Endothelial cell of umbilical vein (primary cell): Measurements from ENCODE around the gene FHIT. TPM values are rescaled to one million over a fixed set of nuclear protein-coding genes. Genes with fewer than 3 reads are reported as not detected.

Source experiments
- BruUV-seq: library from RNA; stranded (reverse); fragments of 400-500 nt; replicated peaks from 2 replicates; lab custom pipeline; 2021; lab: Mats Ljungman, UMichigan
- CTCF ChIA-PET: fragments of 300-600, 350-600 bp; sonication (Branson Sonifier 250); formaldehyde crosslinking; loops from one replicate; lab custom pipeline; 2021; ENCODE audit warnings: antibody characterized with exemption, inconsistent platforms; lab: Charles Lee
- POLR2A ChIA-PET: fragments of 300-600, 350-600 bp; sonication (Branson Sonifier 250); formaldehyde crosslinking; loops from one replicate; lab custom pipeline; 2021; ENCODE audit warnings: antibody characterized with exemption, inconsistent platforms; lab: Charles Lee
- DNase-seq: peaks from one replicate; pipeline ENCODE4 v3.0.0-alpha.2; 2011; ENCODE audit warnings: low read depth, low spot score
- FAIRE-seq: peaks from 2 replicates; lab custom pipeline; 2011; peaks lifted over from hg19 to GRCh38; lab: Jason Lieb, UNC
- H2AFZ ChIP-seq: 2 replicates; pipeline ENCODE4 v1.6.0; 2012; ENCODE audit warnings: low read depth, low read length, control low read depth, inconsistent platforms
- H3K27ac ChIP-seq: 2 replicates; pipeline ENCODE4 v1.5.1; 2011; ENCODE audit warnings: low read depth, mild to moderate bottlenecking, control low read depth, low read length, moderate library complexity; ENCODE audit not compliant: insufficient read depth
- H3K27me3 ChIP-seq, 2 experiments: 2 replicates each; pipeline versions ENCODE4 v1.6.0 to v1.6.1; 2011; ENCODE audit warnings: low read length in 2 of 2, mixed read lengths in 1 of 2; ENCODE audit not compliant: control insufficient read depth in 2 of 2, insufficient read depth in 2 of 2
- H3K36me3 ChIP-seq, 2 experiments: 2 replicates in 1 of 2; 3 replicates in 1 of 2; pipeline ENCODE4 v1.5.1; 2011; ENCODE audit warnings: low read length in 2 of 2, mild to moderate bottlenecking in 1 of 2, moderate library complexity in 1 of 2; ENCODE audit not compliant: control insufficient read depth in 2 of 2, insufficient read depth in 2 of 2; ENCODE audit errors: extremely low read depth in 1 of 2
- H3K4me1 ChIP-seq: 3 replicates; pipeline ENCODE4 v1.5.1; 2011; ENCODE audit warnings: mild to moderate bottlenecking, low read length; ENCODE audit not compliant: control insufficient read depth, insufficient read depth; ENCODE audit errors: extremely low read depth
- H3K4me2 ChIP-seq: 2 replicates; pipeline ENCODE4 v1.6.1; 2011; ENCODE audit warnings: low read length, control low read depth, mixed read lengths; ENCODE audit not compliant: insufficient read depth
- H3K4me3 ChIP-seq, 3 experiments: fragments of 200-600 bp in 1 of 3; sonication (generic), shearing (Covaris generic) in 1 of 3; replicated peaks in 1 of 3; 2 replicates each; pipeline ENCODE4 v1.5.1; 2011 to 2016; ENCODE audit warnings: control low read depth in 3 of 3, low read length in 3 of 3, mild to moderate bottlenecking in 2 of 3, inconsistent platforms in 1 of 3, low read depth in 1 of 3, moderate library complexity in 1 of 3; ENCODE audit not compliant: insufficient read depth in 1 of 3
- H3K79me2 ChIP-seq: 2 replicates; pipeline ENCODE4 v1.6.0; 2012; ENCODE audit warnings: low read length, inconsistent platforms; ENCODE audit not compliant: control insufficient read depth, insufficient read depth
- H3K9ac ChIP-seq: replicated peaks from 2 replicates; pipeline ENCODE3; 2011; ENCODE audit warnings: low read length, control low read depth; ENCODE audit not compliant: insufficient read depth; ENCODE audit errors: extremely low read depth
- H3K9me1 ChIP-seq: replicated peaks from 3 replicates; pipeline ENCODE4 v1.6.0; 2011; ENCODE audit warnings: mild to moderate bottlenecking, low read length; ENCODE audit not compliant: control insufficient read depth, insufficient read depth; ENCODE audit errors: extremely low read depth
- H3K9me3 ChIP-seq: replicated peaks from 2 replicates; pipeline ENCODE4 v1.5.1; 2012; ENCODE audit warnings: low read length, inconsistent platforms; ENCODE audit not compliant: control insufficient read depth, insufficient read depth
- H4K20me1 ChIP-seq: replicated peaks from 2 replicates; pipeline ENCODE3; 2011; ENCODE audit warnings: mild to moderate bottlenecking, low read length; ENCODE audit not compliant: control insufficient read depth, insufficient read depth; ENCODE audit errors: extremely low read depth
- CTCF ChIP-seq, 2 donors: IDR thresholded peaks; 1 replicate in 1 of 2; 2 replicates in 1 of 2; pipeline ENCODE4 v1.5.1; 2011; ENCODE audit warnings: low read length in 2 of 2, mild to moderate bottlenecking in 2 of 2, moderate library complexity in 2 of 2, control low read depth in 1 of 2, inconsistent platforms in 1 of 2, low read depth in 1 of 2; ENCODE audit not compliant: insufficient read depth in 1 of 2; ENCODE audit errors: extremely low read depth in 1 of 2
- EZH2 ChIP-seq: IDR thresholded peaks from 2 replicates; pipeline ENCODE4 v1.6.1; 2012; ENCODE audit warnings: borderline replicate concordance, low read depth, mild to moderate bottlenecking, moderate library complexity, low read length, inconsistent platforms; ENCODE audit not compliant: severe bottlenecking
- FOS ChIP-seq: IDR thresholded peaks from 2 replicates; pipeline ENCODE4 v1.6.1; 2011; ENCODE audit warnings: mild to moderate bottlenecking, low read length, moderate library complexity, borderline replicate concordance; ENCODE audit not compliant: insufficient read depth
- GATA2 ChIP-seq: IDR thresholded peaks from 2 replicates; pipeline ENCODE4 v1.7.0; 2011; ENCODE audit warnings: low read depth, mild to moderate bottlenecking, moderate library complexity, mixed read lengths, low read length; ENCODE audit not compliant: insufficient read length, insufficient read depth
- JUN ChIP-seq: IDR thresholded peaks from 2 replicates; pipeline ENCODE4 v1.6.1; 2011; ENCODE audit warnings: borderline replicate concordance, low read depth; ENCODE audit not compliant: insufficient read length, insufficient read depth
- MAX ChIP-seq: IDR thresholded peaks from 2 replicates; pipeline ENCODE4 v1.6.1; 2011; ENCODE audit not compliant: insufficient read depth, insufficient read length
- MYC ChIP-seq: IDR thresholded peaks from one replicate; pipeline ENCODE4 v1.6.1; 2011; ENCODE audit warnings: mild to moderate bottlenecking, low read depth, low read length
- POLR2A ChIP-seq: IDR thresholded peaks from 2 replicates; pipeline ENCODE4 v1.6.1; 2012; ENCODE audit warnings: low read depth, mild to moderate bottlenecking, control low read depth, low read length
- POLR2AphosphoS5 ChIP-seq: IDR thresholded peaks from 2 replicates; pipeline ENCODE4 v1.6.1; 2012; ENCODE audit warnings: low read depth, mild to moderate bottlenecking, control low read depth, low read length, moderate library complexity; ENCODE audit not compliant: insufficient read depth
- dilution Hi-C: fragments of 300-500 bp; cut with MboI; formaldehyde crosslinking; loops from one replicate; pipeline ENCODE4 v1.15.0; 2019; ENCODE audit warnings: low sequenced_read_pairs; ENCODE audit not compliant: extremely low pct_ligation_motif_present
- intact Hi-C: fragments of 100-400 bp; cut with micrococcal nuclease; formaldehyde crosslinking; loops from one replicate; pipeline ENCODE4 v1.10.0; 2022
- polyA plus RNA-seq, 4 experiments: library from polyadenylated mRNA; depleted of rRNA in 3 of 4; stranded (reverse) in 3 of 4; unstranded in 1 of 4; fragments of >200 nt; gene quantifications; 2 replicates each; pipeline versions ENCODE4 v1.2.1 to v1.2.3, GENCODE V29; 2011 to 2012; ENCODE audit warnings: missing spikeins in 1 of 4
- total RNA-seq: library from RNA; stranded (reverse); gene quantifications from 2 replicates; pipeline ENCODE4 v1.2.3, GENCODE V29; 2021

The FHIT gene
- total and polyA plus RNA-seq, 2 donors (not counting 3 experiments of a cell fraction or from before 2014, with no cell fraction given), result 0.47 to 2.2 TPM

DNA sequence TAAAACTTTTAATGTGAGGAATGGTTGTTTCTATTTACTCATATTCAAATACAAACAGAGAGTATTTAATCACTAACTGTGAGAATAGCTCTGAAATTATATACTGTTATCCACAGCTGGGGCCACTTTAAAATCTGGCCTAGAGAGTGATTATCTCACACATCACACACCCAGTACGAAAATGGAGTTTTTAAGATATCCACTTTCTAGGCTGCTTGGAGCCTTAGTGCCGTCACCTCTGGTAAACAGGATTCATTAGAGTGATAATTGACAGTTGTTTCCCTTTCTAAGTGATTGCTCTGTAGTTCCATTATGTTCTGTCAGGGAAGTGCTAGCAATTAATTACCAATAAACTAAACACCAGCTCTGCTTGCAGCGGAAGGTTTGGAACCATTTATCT, 942.4 kb downstream of the FHIT start:
- Histone ChIP-seq H3K9me3 (no peaks in the 10 kb centered on the region), H3K79me2 (no peaks in the 10 kb centered on the region), H3K36me3 (no peaks in the 10 kb centered on the region), H3K4me2 (no peak overlapping the region), H3K9ac (no peak overlapping the region), H2AFZ (no peak overlapping the region), H3K27me3 (no peaks in the 10 kb centered on the region), H3K27ac (no peak overlapping the region), H4K20me1 (no peaks in the 10 kb centered on the region), H3K4me3 (no peak overlapping the region), H3K9me1 (no peaks in the 10 kb centered on the region), H3K4me1 (no peaks in the 10 kb centered on the region)
- TF ChIP-seq CTCF (IDR thresholded peaks at IDR 0.05; ENCODE audit: extremely low read depth in 1 of 2, insufficient read depth in 1 of 2, low read depth in 1 of 2, low read length in 2 of 2) (no peak), JUN (no peak), POLR2A (no peak), GATA2 (no peak), MAX (no peak), MYC (no peak), EZH2 (no peak), POLR2AphosphoS5 (no peak), FOS (no peak)
- POLR2A ChIA-PET, result no interaction called here
- CTCF ChIA-PET, result no interaction called here
- no peak for FAIRE-seq
- no peak for DNase-seq
- intact Hi-C loops, result no loop called here
- dilution Hi-C loops, result no loop called here
- BruUV-seq, result no TSS peak
